Naive thymus-derived CD4-positive, alpha-beta T cell (primary cell): Measurements from ENCODE around the gene ZNF232. TPM values are rescaled to one million over a fixed set of nuclear protein-coding genes. Genes with fewer than 3 reads are reported as not detected.
"Not testable (repeated sequence)": the region's sequence is repeated elsewhere in the genome, so short reads cannot be mapped to it uniquely, and the experiment has no call there.

Experiments
- ATAC-seq: fragments of 150-1000 bp; cut with Tn5 transposase; 2 replicates; pipeline ENCODE4 v1.10.0; 2021; ENCODE audit warnings: mild to moderate bottlenecking, moderate library complexity
- CTCF ChIA-PET: fragments of 350-600 bp; sonication (Branson Sonifier 250); formaldehyde crosslinking; loops from one replicate; lab custom pipeline; 2021; ENCODE audit warnings: antibody characterized with exemption; lab: Charles Lee
- POLR2A ChIA-PET: fragments of 350-600 bp; sonication (Branson Sonifier 250); formaldehyde crosslinking; loops from one replicate; lab custom pipeline; 2021; ENCODE audit warnings: antibody characterized with exemption, inconsistent platforms; lab: Charles Lee
- DNase-seq, 9 donors: peaks; one replicate each; pipeline versions ENCODE4 v3.0.0 to v3.0.0-alpha.2; 2020 to 2022; ENCODE audit warnings: mixed read lengths in 1 of 9
- H3K27ac ChIP-seq: one replicate; pipeline ENCODE4 v1.7.0; 2013; ENCODE audit warnings: mild to moderate bottlenecking, low read depth, low read length, moderate library complexity
- H3K27me3 ChIP-seq, 2 donors: one replicate each; pipeline ENCODE4 v1.7.0; 2013; ENCODE audit warnings: low read length in 2 of 2, mild to moderate bottlenecking in 2 of 2, moderate library complexity in 2 of 2; ENCODE audit not compliant: control insufficient read depth in 2 of 2, insufficient read depth in 2 of 2
- H3K36me3 ChIP-seq, 3 experiments: 1 replicate in 2 of 3; 2 replicates in 1 of 3; pipeline ENCODE4 v1.7.0; 2013; ENCODE audit warnings: low read length in 3 of 3, mild to moderate bottlenecking in 3 of 3, moderate library complexity in 1 of 3; ENCODE audit not compliant: insufficient read depth in 3 of 3, control insufficient read depth in 2 of 3
- H3K4me1 ChIP-seq, 2 donors: one replicate each; pipeline ENCODE4 v1.7.0; 2013; ENCODE audit warnings: low read length in 2 of 2, mild to moderate bottlenecking in 2 of 2, moderate library complexity in 1 of 2; ENCODE audit not compliant: control insufficient read depth in 2 of 2, insufficient read depth in 2 of 2
- H3K4me3 ChIP-seq: 2 replicates; pipeline ENCODE4 v1.7.0; 2013; ENCODE audit warnings: mild to moderate bottlenecking, low read length
- H3K9me3 ChIP-seq, 3 experiments: 1 replicate in 2 of 3; 2 replicates in 1 of 3; pipeline ENCODE4 v1.7.0; 2013; ENCODE audit warnings: low read length in 3 of 3; ENCODE audit not compliant: control insufficient read depth in 2 of 3
- H3K27ac Mint-ChIP-seq, 9 donors: one replicate each; pipeline ENCODE4 v1.8.0; 2020 to 2022; ENCODE audit warnings: mixed read lengths in 9 of 9, mild to moderate bottlenecking in 8 of 9, moderate library complexity in 5 of 9, inconsistent platforms in 2 of 9
- H3K27me3 Mint-ChIP-seq, 5 donors: one replicate each; pipeline ENCODE4 v1.8.0; 2021 to 2022; ENCODE audit warnings: mixed read lengths in 5 of 5, mild to moderate bottlenecking in 1 of 5
- H3K36me3 Mint-ChIP-seq, 5 donors: one replicate each; pipeline ENCODE4 v1.8.0; 2020 to 2022; ENCODE audit warnings: mixed read lengths in 5 of 5, mild to moderate bottlenecking in 3 of 5, inconsistent platforms in 1 of 5
- H3K4me1 Mint-ChIP-seq, 7 donors: one replicate each; pipeline ENCODE4 v1.8.0; 2020 to 2022; ENCODE audit warnings: mixed read lengths in 7 of 7, mild to moderate bottlenecking in 3 of 7, inconsistent platforms in 1 of 7
- H3K4me3 Mint-ChIP-seq, 10 donors: one replicate each; pipeline ENCODE4 v1.8.0; 2020 to 2022; ENCODE audit warnings: mild to moderate bottlenecking in 10 of 10, mixed read lengths in 10 of 10, moderate library complexity in 6 of 10, inconsistent platforms in 2 of 10
- H3K9me3 Mint-ChIP-seq, 11 donors: one replicate each; pipeline ENCODE4 v1.8.0; 2020 to 2022; ENCODE audit warnings: mixed read lengths in 11 of 11, mild to moderate bottlenecking in 4 of 11, inconsistent platforms in 1 of 11, moderate library complexity in 1 of 11
- intact Hi-C, 2 donors: fragments of 100-400 bp; cut with micrococcal nuclease; formaldehyde crosslinking; loops; one replicate each; pipeline ENCODE4 v1.15.1; 2023
- polyA plus RNA-seq, 2 donors: library from polyadenylated mRNA; unstranded; fragments of 300-500 nt; fragmentation: Illumina TruSeq; gene quantifications; one replicate each; pipeline ENCODE4 v1.2.3, GENCODE V29; 2021
- total RNA-seq, 6 experiments: library from RNA in 5 of 6; stranded (reverse) in 5 of 6; gene quantifications; 1 replicate in 5 of 6; 2 replicates in 1 of 6; pipeline ENCODE4 v1.2.3 and lab custom pipeline; 2021 to 2026

The ZNF232 gene
- 10 to 100 TPM in 3 of 5 experiments, 1 to 10 TPM in 2; 5.1 to 20.3 (median 11.2) TPM for total RNA-seq
- 10 to 100 TPM in 1 of 2 donors, 1 to 10 TPM in 1; 9.1 to 13.6 TPM for polyA plus RNA-seq
- 6.5 reads per million, percentile 28 among the genes with 10 or more reads in this experiment for total RNA-seq (lab: John Stamatoyannopoulos, UW)

- Mint-ChIP-seq H3K4me1 (peaks cover 14 to 48% (median 36%) of the 10 kb centered on the region in 7 donors), H3K4me3 (peak within 1 kb of the TSS; percentile 82 to 96 (median 92)), H3K27ac (peak within 1 kb of the TSS; percentile 59 to 96 (median 88)), H3K9me3 (peaks cover 0 to 25% (median 0%) of the 10 kb centered on the region in 11 donors), H3K27me3 (peaks cover 12 to 19% (median 16%) of the 10 kb centered on the region in 5 donors), H3K36me3 (peaks cover 5 to 59% (median 21%) of the 10 kb centered on the region in 5 donors)
- H3K27me3 ChIP-seq: peaks cover 0 to 3% of the 10 kb centered on the region in 2 donors
- intact Hi-C loops: loop anchor here (1.0 to 5.0 kb wide), 8 partner anchors 14 to 379 kb away; partner anchors contain the start of genes ZNF594 (in 2 of the 2), CAMTA2 (in 1 of the 2), INCA1 (in 1 of the 2) and KIF1C (in 1 of the 2)
- POLR2A ChIA-PET: interaction anchor here (0.6 to 1.9 kb wide), 9 partner anchors 16 to 325 kb away, joined by 3 to 8 read pairs (median 4); partner anchors contain the start of genes ZFP3 and ZNF594
- H3K9me3 ChIP-seq: no peaks in the 10 kb centered on the region
- DNase-seq: peak; percentile 83 to 95 (median 87)
- peak; percentile 94 for ATAC-seq
- H3K36me3 ChIP-seq: peaks cover 0 to 26% (median 0%) of the 10 kb centered on the region in 3 experiments
- peaks cover 9% of the 10 kb centered on the region in 2 donors for H3K4me1 ChIP-seq
- H3K27ac ChIP-seq: peak within 1 kb of the TSS; percentile 74
- H3K4me3 ChIP-seq: peak within 1 kb of the TSS; percentile 80
- CTCF ChIA-PET: no interaction called here
These were observed at the start of gene ZNF232 for GRCh38 chr17:5111402-5112204. TSS of gene ZNF232 (minus strand) at chr17:5111878. CDS start at chr17:5111822, 56 bp downstream.

GRCh38 chr17:5160702-5161101 is 49.0 kb upstream of the ZNF232 start:
- intact Hi-C loops: not testable (repeated sequence)

GRCh38 chr17:5146122-5146521 is 34.4 kb upstream of the ZNF232 start:
- CTCF ChIA-PET, POLR2A ChIA-PET, H3K4me1 ChIP-seq, H3K27ac ChIP-seq, H3K4me1 Mint-ChIP-seq, DNase-seq, ATAC-seq, H3K9me3 Mint-ChIP-seq, H3K4me3 Mint-ChIP-seq, H3K4me3 ChIP-seq, H3K9me3 ChIP-seq, H3K36me3 Mint-ChIP-seq, H3K27me3 ChIP-seq, intact Hi-C loops, H3K36me3 ChIP-seq, H3K27ac Mint-ChIP-seq: not testable (repeated sequence)
- peaks cover 5 to 25% (median 15%) of the 10 kb centered on the region in 5 donors for H3K27me3 Mint-ChIP-seq

More at GRCh38 chr17:5160702-5161101, 49.0 kb upstream of the ZNF232 start:
- H3K4me3 ChIP-seq, H3K27ac ChIP-seq, H3K4me1 Mint-ChIP-seq, ATAC-seq, H3K9me3 ChIP-seq, H3K27me3 ChIP-seq, H3K9me3 Mint-ChIP-seq, H3K4me3 Mint-ChIP-seq, H3K36me3 Mint-ChIP-seq, H3K4me1 ChIP-seq, DNase-seq, H3K27ac Mint-ChIP-seq, H3K36me3 ChIP-seq, POLR2A ChIA-PET: not testable (repeated sequence)
- CTCF ChIA-PET: interaction anchor here (0.6 kb wide), 1 partner anchor 593 kb away, joined by 4 read pairs; no protein-coding TSS in a partner anchor
- H3K27me3 Mint-ChIP-seq: peaks cover 15 to 35% (median 24%) of the 10 kb centered on the region in 5 donors

- H3K4me1 Mint-ChIP-seq, DNase-seq, H3K36me3 Mint-ChIP-seq, H3K36me3 ChIP-seq, H3K4me3 ChIP-seq, H3K27me3 ChIP-seq, ATAC-seq, POLR2A ChIA-PET, H3K4me3 Mint-ChIP-seq, H3K27ac Mint-ChIP-seq, H3K9me3 ChIP-seq, CTCF ChIA-PET, intact Hi-C loops, H3K27ac ChIP-seq, H3K9me3 Mint-ChIP-seq, H3K4me1 ChIP-seq: not testable (repeated sequence)
- H3K27me3 Mint-ChIP-seq: peaks cover 5 to 23% (median 6%) of the 10 kb centered on the region in 5 donors
These were observed 31.2 kb upstream of the ZNF232 start for GRCh38 chr17:5142877-5143276.

GRCh38 chr17:5139458-5139732 is 27.7 kb upstream of the ZNF232 start:
- DNase-seq (no peak), ATAC-seq (no peak)
- Histone ChIP-seq H3K4me3 (no peak overlapping the region), H3K36me3 (no peaks in the 10 kb centered on the region), H3K4me1 (no peaks in the 10 kb centered on the region), H3K27ac (no peak overlapping the region), H3K27me3 (no peaks in the 10 kb centered on the region), H3K9me3 (no peaks in the 10 kb centered on the region)
- intact Hi-C loops: no loop called here
- no peaks in the 10 kb centered on the region for H3K9me3 Mint-ChIP-seq
- ChIA-PET POLR2A (no interaction called here), CTCF (no interaction called here)
- H3K27ac Mint-ChIP-seq: no peak overlapping the region
- no peaks in the 10 kb centered on the region for H3K4me1 Mint-ChIP-seq
- no peaks in the 10 kb centered on the region for H3K36me3 Mint-ChIP-seq
- H3K4me3 Mint-ChIP-seq: no peak overlapping the region
- H3K27me3 Mint-ChIP-seq: peaks cover 0 to 7% (median 0%) of the 10 kb centered on the region in 5 donors

GRCh38 chr17:5138616-5139457 is 27.2 kb upstream of the ZNF232 start:
- H3K4me3 ChIP-seq: no peak overlapping the region
- ATAC-seq (no peak), DNase-seq (no peak)
- no peaks in the 10 kb centered on the region for H3K27me3 ChIP-seq
- no peak overlapping the region for H3K4me3 Mint-ChIP-seq
- POLR2A ChIA-PET: no interaction called here
- no peaks in the 10 kb centered on the region for H3K9me3 ChIP-seq
- H3K36me3 ChIP-seq: no peaks in the 10 kb centered on the region
- H3K27me3 Mint-ChIP-seq: peaks cover 0 to 4% (median 0%) of the 10 kb centered on the region in 5 donors
- no peak overlapping the region for H3K27ac ChIP-seq
- intact Hi-C loops: no loop called here
- no peaks in the 10 kb centered on the region for H3K36me3 Mint-ChIP-seq
- H3K4me1 ChIP-seq: no peaks in the 10 kb centered on the region
- no peak overlapping the region for H3K27ac Mint-ChIP-seq
- no peaks in the 10 kb centered on the region for H3K4me1 Mint-ChIP-seq
- H3K9me3 Mint-ChIP-seq: no peaks in the 10 kb centered on the region
- CTCF ChIA-PET: no interaction called here
